ENCODE measurements around the gene CAV2.

DNA sequence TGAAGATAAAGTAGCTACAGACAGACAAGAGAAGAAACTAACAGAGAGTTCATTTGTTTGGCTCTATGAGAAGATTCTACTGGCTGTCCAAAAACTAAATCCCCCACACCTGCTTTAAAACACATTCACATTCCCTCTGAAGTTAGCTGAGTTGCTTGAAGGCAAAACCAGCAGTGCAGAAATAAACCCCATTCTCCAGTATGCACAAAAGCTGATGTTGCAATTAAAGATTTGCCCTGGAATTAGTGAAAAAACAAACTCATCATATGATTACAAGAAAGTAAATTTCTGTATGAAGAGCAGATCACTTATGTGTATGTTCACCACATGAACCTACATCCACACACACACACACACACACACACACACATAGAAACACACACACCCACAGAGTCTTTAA lies 16.0 kb downstream of the CAV2 start:
- TF ChIP-seq, protein P1, sequence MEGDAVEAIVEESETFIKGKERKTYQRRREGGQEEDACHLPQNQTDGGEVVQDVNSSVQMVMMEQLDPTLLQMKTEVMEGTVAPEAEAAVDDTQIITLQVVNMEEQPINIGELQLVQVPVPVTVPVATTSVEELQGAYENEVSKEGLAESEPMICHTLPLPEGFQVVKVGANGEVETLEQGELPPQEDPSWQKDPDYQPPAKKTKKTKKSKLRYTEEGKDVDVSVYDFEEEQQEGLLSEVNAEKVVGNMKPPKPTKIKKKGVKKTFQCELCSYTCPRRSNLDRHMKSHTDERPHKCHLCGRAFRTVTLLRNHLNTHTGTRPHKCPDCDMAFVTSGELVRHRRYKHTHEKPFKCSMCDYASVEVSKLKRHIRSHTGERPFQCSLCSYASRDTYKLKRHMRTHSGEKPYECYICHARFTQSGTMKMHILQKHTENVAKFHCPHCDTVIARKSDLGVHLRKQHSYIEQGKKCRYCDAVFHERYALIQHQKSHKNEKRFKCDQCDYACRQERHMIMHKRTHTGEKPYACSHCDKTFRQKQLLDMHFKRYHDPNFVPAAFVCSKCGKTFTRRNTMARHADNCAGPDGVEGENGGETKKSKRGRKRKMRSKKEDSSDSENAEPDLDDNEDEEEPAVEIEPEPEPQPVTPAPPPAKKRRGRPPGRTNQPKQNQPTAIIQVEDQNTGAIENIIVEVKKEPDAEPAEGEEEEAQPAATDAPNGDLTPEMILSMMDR (IDR thresholded peaks at IDR 0.05) = no peak
- TF ChIP-seq EP300 (IDR thresholded peaks at IDR 0.05) (no peak), POLR2A (IDR thresholded peaks at IDR 0.05) (no peak)

All from gastroesophageal sphincter (tissue), 3 donors.